DOHH2 (cell line): ENCODE results near the gene PIWIL1.

Source experiments
- H3F3A ChIP-seq: fragments of 200-600 bp; sonication (generic), shearing (Covaris generic); 2 replicates; pipeline ENCODE4 v1.6.0; 2016; ENCODE audit warnings: antibody characterized with exemption, mild to moderate bottlenecking; ENCODE audit not compliant: control insufficient read depth, insufficient read depth
- H3K27ac ChIP-seq: fragments of 200-600 bp; sonication (generic); 2 replicates; pipeline ENCODE4 v1.5.1; 2014; ENCODE audit warnings: low read depth, mild to moderate bottlenecking, low read length, moderate library complexity
- H3K27me3 ChIP-seq: fragments of 200-600 bp; sonication (generic); 2 replicates; pipeline ENCODE4 v1.6.1; 2014; ENCODE audit warnings: mild to moderate bottlenecking, low read length, mixed read lengths; ENCODE audit not compliant: control insufficient read depth
- H3K36me3 ChIP-seq: fragments of 200-600 bp; sonication (generic); 2 replicates; pipeline ENCODE4 v1.6.1; 2014; ENCODE audit warnings: mild to moderate bottlenecking, low read length, moderate library complexity, mixed read lengths; ENCODE audit not compliant: control insufficient read depth
- H3K4me1 ChIP-seq: fragments of 200-600 bp; sonication (generic); 2 replicates; pipeline ENCODE4 v1.6.1; 2014; ENCODE audit warnings: mild to moderate bottlenecking, low read length, mixed read lengths; ENCODE audit not compliant: control insufficient read depth
- H3K4me2 ChIP-seq: fragments of 200-600 bp; sonication (generic); 2 replicates; pipeline ENCODE4 v1.6.0; 2014; ENCODE audit warnings: mild to moderate bottlenecking, low read length, moderate library complexity
- H3K4me3 ChIP-seq: fragments of 200-600 bp; sonication (generic); 2 replicates; pipeline ENCODE4 v1.5.1; 2014; ENCODE audit warnings: mild to moderate bottlenecking, low read length, mixed read lengths
- H3K79me2 ChIP-seq: fragments of 200-600 bp; sonication (generic); 2 replicates; pipeline ENCODE4 v1.6.1; 2014; ENCODE audit warnings: mild to moderate bottlenecking, low read length, mixed read lengths; ENCODE audit not compliant: control insufficient read depth
- H3K9me2 ChIP-seq: fragments of 200-600 bp; sonication (generic); replicated peaks from 2 replicates; pipeline ENCODE4 v1.6.1; 2014; ENCODE audit warnings: mild to moderate bottlenecking, low read length, mixed read lengths; ENCODE audit not compliant: control insufficient read depth
- H3K9me3 ChIP-seq: fragments of 200-600 bp; sonication (generic); 2 replicates; pipeline ENCODE4 v1.6.1; 2014; ENCODE audit warnings: antibody characterized with exemption, low read length, mixed read lengths; ENCODE audit not compliant: control insufficient read depth, insufficient read depth
- H4K20me1 ChIP-seq: fragments of 200-600 bp; sonication (generic); 2 replicates; pipeline ENCODE4 v1.6.0; 2014; ENCODE audit warnings: low read depth, mild to moderate bottlenecking, antibody characterized with exemption, low read length, moderate library complexity; ENCODE audit not compliant: control insufficient read depth, insufficient read depth
- EZH2phosphoT487 ChIP-seq: fragments of 200-600 bp; sonication (generic); IDR thresholded peaks from 2 replicates; pipeline ENCODE4 v1.6.1; 2017; ENCODE audit warnings: borderline replicate concordance, mild to moderate bottlenecking, antibody characterized with exemption, low read length, moderate library complexity, mixed read lengths
- TF ChIP-seq, protein P1 (sequence below): fragments of 200-600 bp; sonication (generic); IDR thresholded peaks from one replicate; pipeline ENCODE4 v1.5.1; 2014; ENCODE audit warnings: antibody characterized with exemption, mild to moderate bottlenecking, low read depth, low read length; ENCODE audit not compliant: poor library complexity, severe bottlenecking

Gene PIWIL1

DNA sequence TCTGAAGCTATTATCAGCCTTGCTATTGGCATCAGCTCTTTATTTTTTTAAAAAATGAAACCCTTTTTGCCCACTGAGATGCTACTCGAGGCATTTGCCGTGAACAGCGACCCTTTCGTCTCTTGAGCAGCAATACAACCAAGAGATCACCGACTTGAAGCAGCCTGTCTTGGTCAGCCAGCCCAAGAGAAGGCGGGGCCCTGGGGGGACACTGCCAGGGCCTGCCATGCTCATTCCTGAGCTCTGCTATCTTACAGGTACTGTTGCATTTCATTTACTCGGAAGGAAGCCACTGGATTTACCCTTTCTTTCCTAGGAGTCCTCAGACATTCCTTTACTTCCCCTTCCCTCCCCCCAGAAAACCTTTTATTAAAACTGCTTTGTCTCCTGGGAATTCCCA lies 16.7 kb downstream of the PIWIL1 start:
- Histone ChIP-seq H3K27me3 (no peaks in the 10 kb centered on the region), H3K27ac (no peak overlapping the region)

DNA sequence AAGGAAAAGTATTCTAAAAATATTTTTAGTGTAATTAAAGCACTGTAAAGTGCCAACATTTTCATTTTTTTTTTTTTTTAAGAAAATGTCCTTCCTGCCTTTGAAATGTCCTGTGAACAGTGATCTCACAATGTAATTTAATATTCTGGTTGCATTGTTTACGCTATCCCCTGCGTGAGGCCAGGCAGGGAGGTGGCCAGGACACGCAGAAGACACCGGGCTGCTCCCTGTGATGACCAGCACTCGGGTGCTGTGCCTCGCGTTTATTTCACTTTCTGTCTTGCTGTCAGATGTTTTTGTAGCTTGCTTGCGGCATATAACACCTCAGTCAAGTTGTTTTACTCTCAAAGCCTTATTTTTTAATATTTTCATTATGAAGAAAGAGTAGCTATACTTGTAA lies 18.5 kb downstream of the PIWIL1 start:
- Histone ChIP-seq H3F3A (no peaks in the 10 kb centered on the region), H3K36me3 (no peaks in the 10 kb centered on the region), H4K20me1 (no peaks in the 10 kb centered on the region), H3K9me2 (no peaks in the 10 kb centered on the region), H3K79me2 (no peaks in the 10 kb centered on the region), H3K9me3 (no peaks in the 10 kb centered on the region), H3K27me3 (no peaks in the 10 kb centered on the region), H3K27ac (no peak overlapping the region), H3K4me3 (no peak overlapping the region), H3K4me1 (no peaks in the 10 kb centered on the region), H3K4me2 (no peak overlapping the region)
- no peak for TF ChIP-seq EZH2phosphoT487
- TF ChIP-seq, protein P1, sequence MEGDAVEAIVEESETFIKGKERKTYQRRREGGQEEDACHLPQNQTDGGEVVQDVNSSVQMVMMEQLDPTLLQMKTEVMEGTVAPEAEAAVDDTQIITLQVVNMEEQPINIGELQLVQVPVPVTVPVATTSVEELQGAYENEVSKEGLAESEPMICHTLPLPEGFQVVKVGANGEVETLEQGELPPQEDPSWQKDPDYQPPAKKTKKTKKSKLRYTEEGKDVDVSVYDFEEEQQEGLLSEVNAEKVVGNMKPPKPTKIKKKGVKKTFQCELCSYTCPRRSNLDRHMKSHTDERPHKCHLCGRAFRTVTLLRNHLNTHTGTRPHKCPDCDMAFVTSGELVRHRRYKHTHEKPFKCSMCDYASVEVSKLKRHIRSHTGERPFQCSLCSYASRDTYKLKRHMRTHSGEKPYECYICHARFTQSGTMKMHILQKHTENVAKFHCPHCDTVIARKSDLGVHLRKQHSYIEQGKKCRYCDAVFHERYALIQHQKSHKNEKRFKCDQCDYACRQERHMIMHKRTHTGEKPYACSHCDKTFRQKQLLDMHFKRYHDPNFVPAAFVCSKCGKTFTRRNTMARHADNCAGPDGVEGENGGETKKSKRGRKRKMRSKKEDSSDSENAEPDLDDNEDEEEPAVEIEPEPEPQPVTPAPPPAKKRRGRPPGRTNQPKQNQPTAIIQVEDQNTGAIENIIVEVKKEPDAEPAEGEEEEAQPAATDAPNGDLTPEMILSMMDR, result no peak

More for the DNA sequence above, 16.7 kb downstream of the PIWIL1 start:
- H3K4me2 ChIP-seq, result no peak overlapping the region
- no peaks in the 10 kb centered on the region for H4K20me1 ChIP-seq
- H3K36me3 ChIP-seq, result no peaks in the 10 kb centered on the region
- H3K9me2 ChIP-seq, result no peaks in the 10 kb centered on the region
- no peaks in the 10 kb centered on the region for H3K4me1 ChIP-seq
- no peaks in the 10 kb centered on the region for H3F3A ChIP-seq
- no peaks in the 10 kb centered on the region for H3K79me2 ChIP-seq
- H3K9me3 ChIP-seq, result no peaks in the 10 kb centered on the region
- no peak overlapping the region for H3K4me3 ChIP-seq
- TF ChIP-seq EZH2phosphoT487, result no peak
- TF ChIP-seq, protein P1, result no peak

DNA sequence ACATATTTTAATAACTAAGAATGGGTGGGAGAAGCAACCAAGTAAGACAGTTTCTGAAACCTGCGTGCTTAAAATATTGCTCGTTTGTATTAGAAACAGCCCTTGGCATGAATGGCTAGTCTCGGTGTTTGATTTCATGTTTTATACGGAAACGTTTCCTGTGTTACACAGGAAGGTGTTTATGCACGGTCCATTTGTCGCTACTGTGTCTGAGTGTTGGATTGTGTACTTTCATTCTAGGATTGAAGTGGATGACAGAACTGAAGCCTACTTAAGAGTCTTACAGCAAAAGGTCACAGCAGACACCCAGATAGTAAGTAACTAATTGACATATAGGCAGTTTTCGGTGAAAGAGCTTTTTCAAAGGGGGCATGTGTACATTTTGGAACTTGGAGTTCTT lies 19.6 kb downstream of the PIWIL1 start:
- no peaks in the 10 kb centered on the region for H3K9me3 ChIP-seq
- TF ChIP-seq, protein P1, result no peak
- no peak for TF ChIP-seq EZH2phosphoT487
- H3K9me2 ChIP-seq, result no peaks in the 10 kb centered on the region
- H3K4me2 ChIP-seq, result no peak overlapping the region
- no peaks in the 10 kb centered on the region for H3K27me3 ChIP-seq
- H3K4me3 ChIP-seq, result no peak overlapping the region
- no peaks in the 10 kb centered on the region for H3K36me3 ChIP-seq
- no peaks in the 10 kb centered on the region for H4K20me1 ChIP-seq
- H3K4me1 ChIP-seq, result no peaks in the 10 kb centered on the region
- no peak overlapping the region for H3K27ac ChIP-seq
- H3F3A ChIP-seq, result no peaks in the 10 kb centered on the region
- H3K79me2 ChIP-seq, result no peaks in the 10 kb centered on the region

DNA sequence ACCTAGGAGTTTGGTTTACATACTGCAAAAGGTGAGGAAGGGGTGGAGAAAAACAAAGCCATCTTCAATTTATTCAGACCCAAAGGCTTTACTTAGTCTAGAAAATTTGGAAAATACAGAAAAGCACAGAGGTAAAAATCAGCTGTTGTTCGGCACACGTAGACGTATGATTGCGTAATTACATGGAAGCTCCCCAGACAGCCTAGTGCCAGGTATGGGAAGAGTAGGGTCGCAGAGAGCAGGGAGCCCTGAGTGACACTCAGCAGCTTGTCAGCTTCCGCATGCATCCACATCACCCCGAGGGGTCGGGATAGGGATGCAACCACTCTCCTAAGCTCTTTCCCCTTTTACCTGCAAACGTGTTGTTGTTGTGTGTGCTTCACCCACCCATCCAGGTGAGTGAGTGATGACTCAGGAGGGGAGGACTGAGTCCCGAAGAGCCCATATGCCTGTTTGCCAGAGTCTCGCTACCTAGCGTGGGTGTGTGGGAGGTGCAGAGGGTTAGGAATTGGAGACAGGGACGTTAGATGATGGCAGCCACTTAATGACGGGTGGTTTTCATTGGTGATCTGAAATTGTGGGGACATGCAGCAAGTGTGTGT lies 20.1 kb downstream of the PIWIL1 start:
- H3K79me2 ChIP-seq, result no peaks in the 10 kb centered on the region
- no peaks in the 10 kb centered on the region for H3K36me3 ChIP-seq
- H3K9me2 ChIP-seq, result no peaks in the 10 kb centered on the region
- H3K27ac ChIP-seq, result no peak overlapping the region
- H3K4me3 ChIP-seq, result no peak overlapping the region
- H3K9me3 ChIP-seq, result no peaks in the 10 kb centered on the region
- H4K20me1 ChIP-seq, result no peaks in the 10 kb centered on the region
- H3F3A ChIP-seq, result no peaks in the 10 kb centered on the region
- no peak overlapping the region for H3K4me2 ChIP-seq
- no peaks in the 10 kb centered on the region for H3K4me1 ChIP-seq
- H3K27me3 ChIP-seq, result no peaks in the 10 kb centered on the region
- no peak for TF ChIP-seq EZH2phosphoT487
- TF ChIP-seq, protein P1, result no peak
